NCI-H1436 (cell line): ENCODE results near the gene HVCN1.
A peak's percentile ranks its signal among the peaks of the same experiment; 100 is the strongest.

Experiments
- DNase-seq: peaks from one replicate; lab custom pipeline; 2025; lab: John Stamatoyannopoulos, UW

The HVCN1 gene

GRCh38 chr12:110699591-110700445 is 10.9 kb upstream of the HVCN1 start:
- no peak for DNase-seq

GRCh38 chr12:110698171-110698902 is 9.4 kb upstream of the HVCN1 start:
- DNase-seq = peak; percentile 66

- no peak for DNase-seq
These were observed 8.3 kb upstream of the HVCN1 start for GRCh38 chr12:110697236-110697635.

GRCh38 chr12:110696283-110696682 is 7.4 kb upstream of the HVCN1 start:
- DNase-seq = no peak

GRCh38 chr12:110694330-110694901 is 5.5 kb upstream of the HVCN1 start:
- no peak for DNase-seq

- no peak for DNase-seq
These were observed 4.8 kb upstream of the HVCN1 start for GRCh38 chr12:110693731-110694130.

- DNase-seq = no peak
These were observed 1.2 kb upstream of the HVCN1 start for GRCh38 chr12:110690127-110690430.

- DNase-seq = no peak
These were observed 589 bp upstream of the HVCN1 start for GRCh38 chr12:110689281-110690126.

GRCh38 chr12:110687396-110688169 is 1.3 kb downstream of the HVCN1 start:
- no peak for DNase-seq

- no peak for DNase-seq
These were observed 2.5 kb downstream of the HVCN1 start for GRCh38 chr12:110686294-110686903.

GRCh38 chr12:110684312-110684836 is 4.5 kb downstream of the HVCN1 start:
- DNase-seq = no peak

- DNase-seq = no peak
These were observed 5.0 kb downstream of the HVCN1 start for GRCh38 chr12:110683888-110684287.

- DNase-seq = no peak
These were observed 8.9 kb downstream of the HVCN1 start for GRCh38 chr12:110680032-110680431.

- DNase-seq = no peak
These were observed 9.7 kb downstream of the HVCN1 start for GRCh38 chr12:110679201-110679600.

- DNase-seq = no peak
These were observed 10.9 kb downstream of the HVCN1 start for GRCh38 chr12:110677982-110678381.

- DNase-seq = no peak
These were observed 11.6 kb downstream of the HVCN1 start for GRCh38 chr12:110677206-110677911.

GRCh38 chr12:110676171-110676570 is 12.7 kb downstream of the HVCN1 start:
- DNase-seq = no peak

- DNase-seq = no peak
These were observed 18.7 kb downstream of the HVCN1 start for GRCh38 chr12:110670161-110670701.

GRCh38 chr12:110669193-110669502 is 19.8 kb downstream of the HVCN1 start:
- DNase-seq = no peak
